IMR-90 (cell line): Measurements from ENCODE around the gene CPLX1. TPM values are rescaled to one million over a fixed set of nuclear protein-coding genes. Genes with fewer than 3 reads are reported as not detected.

Experiments used
- ATAC-seq: fragments of 200-7000 bp; cut with Tn5 transposase; 2 replicates; pipeline ENCODE4 v1.9.1; 2020; ENCODE audit warnings: low read depth, mild to moderate bottlenecking, moderate library complexity
- BruUV-seq: library from RNA; stranded (reverse); fragments of 400-500 nt; replicated peaks from 2 replicates; lab custom pipeline; 2021; lab: Mats Ljungman, UMichigan
- CTCF ChIA-PET: fragments of 300-600 bp; formaldehyde crosslinking; extraction: SDS; loops from one replicate; lab custom pipeline; 2021; ENCODE audit warnings: antibody characterized with exemption; lab: Yijun Ruan, JAX
- POLR2A ChIA-PET: fragments of 300-600 bp; sonication (Branson Sonifier 250); formaldehyde crosslinking; loops from one replicate; lab custom pipeline; 2022; ENCODE audit warnings: antibody characterized with exemption; ENCODE audit not compliant: unreplicated experiment; lab: Charles Lee
- DNase-seq: peaks from one replicate; pipeline ENCODE4 v3.0.0; 2013
- H2AFZ ChIP-seq: replicated peaks from 2 replicates; pipeline ENCODE3; 2013; ENCODE audit warnings: low read length, mild to moderate bottlenecking; ENCODE audit not compliant: poor library complexity
- H2AK5ac ChIP-seq: 2 replicates; pipeline ENCODE4 v1.6.1; 2013; ENCODE audit warnings: low read depth, low read length, inconsistent platforms
- H2AK9ac ChIP-seq: replicated peaks from 2 replicates; pipeline ENCODE3; 2013; ENCODE audit warnings: mild to moderate bottlenecking, low read depth, low read length, moderate library complexity; ENCODE audit not compliant: poor library complexity
- H2BK120ac ChIP-seq: 2 replicates; pipeline ENCODE4 v1.6.1; 2013; ENCODE audit warnings: low read depth, low read length, inconsistent platforms
- H2BK15ac ChIP-seq: 3 replicates; pipeline ENCODE4 v1.6.1; 2013; ENCODE audit warnings: low read depth, low read length, inconsistent platforms
- H2BK20ac ChIP-seq: 2 replicates; pipeline ENCODE4 v1.6.1; 2013; ENCODE audit warnings: low read depth, mild to moderate bottlenecking, inconsistent platforms, low read length, moderate library complexity
- H2BK5ac ChIP-seq: 2 replicates; pipeline ENCODE4 v1.6.1; 2013; ENCODE audit warnings: mild to moderate bottlenecking, low read depth, low read length, inconsistent platforms; ENCODE audit not compliant: poor library complexity, severe bottlenecking
- H3K14ac ChIP-seq: replicated peaks from 2 replicates; pipeline ENCODE4 v1.6.1; 2013; ENCODE audit warnings: low read depth, low read length, inconsistent platforms
- H3K18ac ChIP-seq: 2 replicates; pipeline ENCODE4 v1.6.1; 2013; ENCODE audit warnings: low read depth, low read length, control low read depth
- H3K23ac ChIP-seq: 2 replicates; pipeline ENCODE4 v1.6.1; 2013; ENCODE audit warnings: low read depth, low read length, inconsistent platforms
- H3K27ac ChIP-seq: 2 replicates; pipeline ENCODE4 v1.5.1; 2013; ENCODE audit warnings: mild to moderate bottlenecking, control low read depth, low read length; ENCODE audit not compliant: insufficient read depth
- H3K27me3 ChIP-seq: 2 replicates; pipeline ENCODE4 v1.6.1; 2013; ENCODE audit warnings: low read length; ENCODE audit not compliant: control insufficient read depth, insufficient read depth
- H3K36me3 ChIP-seq: 2 replicates; pipeline ENCODE4 v1.6.1; 2013; ENCODE audit warnings: low read length, mixed read lengths; ENCODE audit not compliant: control insufficient read depth, insufficient read depth
- H3K4ac ChIP-seq: 2 replicates; pipeline ENCODE4 v1.6.1; 2013; ENCODE audit warnings: low read depth, low read length, inconsistent platforms
- H3K4me1 ChIP-seq: 2 replicates; pipeline ENCODE4 v1.6.1; 2013; ENCODE audit warnings: low read length, mixed read lengths; ENCODE audit not compliant: control insufficient read depth, insufficient read depth
- H3K4me2 ChIP-seq: 2 replicates; pipeline ENCODE4 v1.6.1; 2013; ENCODE audit warnings: low read depth, mild to moderate bottlenecking, control low read depth, low read length, moderate library complexity
- H3K4me3 ChIP-seq: 2 replicates; pipeline ENCODE4 v1.5.1; 2013; ENCODE audit warnings: low read depth, mild to moderate bottlenecking, control low read depth, low read length, moderate library complexity; ENCODE audit not compliant: insufficient read depth
- H3K56ac ChIP-seq: 2 replicates; pipeline ENCODE4 v1.6.1; 2013; ENCODE audit warnings: low read length, inconsistent platforms; ENCODE audit not compliant: insufficient read depth; ENCODE audit errors: extremely low read depth
- H3K79me1 ChIP-seq, 2 experiments: 2 replicates each; pipeline ENCODE4 v1.6.1; 2013; ENCODE audit warnings: low read length in 2 of 2, inconsistent platforms in 1 of 2, low read depth in 1 of 2
- H3K9ac ChIP-seq: 2 replicates; pipeline ENCODE4 v1.6.1; 2013; ENCODE audit warnings: low read depth, low read length, control low read depth
- H3K9me1 ChIP-seq: 2 replicates; pipeline ENCODE4 v1.6.1; 2013; ENCODE audit warnings: low read length, inconsistent platforms; ENCODE audit not compliant: insufficient read depth
- H3K9me3 ChIP-seq: 2 replicates; pipeline ENCODE4 v1.6.1; 2013; ENCODE audit warnings: low read length; ENCODE audit not compliant: control insufficient read depth, insufficient read depth
- H4K20me1 ChIP-seq: 2 replicates; pipeline ENCODE4 v1.6.1; 2013; ENCODE audit warnings: low read length, inconsistent platforms; ENCODE audit not compliant: insufficient read depth
- H4K5ac ChIP-seq: 2 replicates; pipeline ENCODE4 v1.6.1; 2013; ENCODE audit warnings: mild to moderate bottlenecking, low read depth, low read length, control low read depth
- H4K8ac ChIP-seq, 2 experiments: 2 replicates each; pipeline ENCODE4 v1.6.1; 2013; ENCODE audit warnings: low read depth in 2 of 2, low read length in 2 of 2, control low read depth in 1 of 2, inconsistent platforms in 1 of 2
- H4K91ac ChIP-seq: 2 replicates; pipeline ENCODE4 v1.6.1; 2013; ENCODE audit warnings: low read depth, low read length, inconsistent platforms; ENCODE audit not compliant: insufficient read depth
- MAZ ChIP-seq: IDR thresholded peaks from 2 replicates; pipeline ENCODE4 v1.6.1; 2012; ENCODE audit warnings: low read depth, mild to moderate bottlenecking, low read length, improper control_type of control experiment, moderate library complexity, borderline replicate concordance
- WGBS, 2 experiments: methylation state at CpG; one replicate each; pipeline versions ENCODE4 v1.1.5 to v1.1.7; 2013; ENCODE audit warnings: missing lambda C conversion rate in 2 of 2; ENCODE audit not compliant: insufficient read length in 1 of 2; ENCODE audit errors: extremely low coverage in 2 of 2; 5-methylcytosine and 5-hydroxymethylcytosine counted together
- dilution Hi-C: fragments of 300-500 bp; cut with HindIII; formaldehyde crosslinking; loops from one replicate; pipeline ENCODE4 v1.14.3; 2018; ENCODE audit warnings: low sequenced_read_pairs; ENCODE audit not compliant: unreplicated experiment
- in situ Hi-C: fragments of 300-500 bp; cut with MboI; formaldehyde crosslinking; loops from 3 replicates; pipeline ENCODE4 v1.14.3; 2019; ENCODE audit warnings: low sequenced_read_pairs, inconsistent platforms, mixed read lengths
- intact Hi-C: fragments of 100-400 bp; cut with micrococcal nuclease; formaldehyde crosslinking; loops from 2 replicates; pipeline ENCODE4 v1.10.0; 2022
- polyA plus RNA-seq, 3 experiments: library from polyadenylated mRNA; depleted of rRNA; stranded (reverse); fragments of >200 nt; gene quantifications; 2 replicates each; pipeline ENCODE4 v1.2.3, GENCODE V29; 2012; ENCODE audit warnings: low replicate concordance in 1 of 3
- total RNA-seq: library from RNA; depleted of rRNA; stranded (reverse); fragments of >200 nt; gene quantifications from 2 replicates; pipeline ENCODE4 v1.2.3, GENCODE V29; 2012

CPLX1 gene
- total and polyA plus RNA-seq, 2 of the 4 experiments (the other 2 are of a cell fraction) = 0.05 TPM; not detected in 1

GRCh38 chr4:858831-859451, 33.0 kb upstream of the CPLX1 start:
- Histone ChIP-seq H4K20me1 (peaks cover 12% of the 10 kb centered on the region), H4K5ac (no peak overlapping the region), H3K9me3 (no peaks in the 10 kb centered on the region), H3K27ac (no peak overlapping the region), H4K91ac (no peak overlapping the region), H3K79me1 (peaks cover 0 to 12% of the 10 kb centered on the region in 2 experiments; a peak in 2 of 4 replicates), H3K9me1 (0 out of 2 replicates have a peak, but pooled peaks cover 3% of the 10 kb centered on the region), H2BK20ac (no peak overlapping the region), H3K4me2 (no peak overlapping the region), H3K4me3 (no peak overlapping the region), H3K56ac (no peak overlapping the region), H3K23ac (no peak overlapping the region), H2AK5ac (no peak overlapping the region), H2AK9ac (no peak overlapping the region), H3K14ac (no peak overlapping the region), H3K36me3 (peaks cover 59% of the 10 kb centered on the region), H2BK15ac (no peak overlapping the region), H2BK120ac (no peak overlapping the region), H2BK5ac (no peak overlapping the region), H2AFZ (no peak overlapping the region), H3K18ac (no peak overlapping the region), H3K4me1 (no peaks in the 10 kb centered on the region), H3K9ac (no peak overlapping the region), H3K27me3 (no peaks in the 10 kb centered on the region), H4K8ac (no peak overlapping the region), H3K4ac (no peak overlapping the region)
- no peak for TF ChIP-seq MAZ
- dilution Hi-C loops = no loop called here
- ChIA-PET CTCF (no interaction called here), POLR2A (no interaction called here)
- WGBS, 2 experiments = 98% methylated on average over 16 of the region's 31 CpGs; no CpG with 5 or more reads in 1 of the 2 experiments
- DNase-seq (no peak), ATAC-seq (no peak)
- BruUV-seq = no TSS peak
- in situ Hi-C loops = no loop called here
- intact Hi-C loops = no loop called here
